CD4-positive, alpha-beta memory T cell (primary cell): ENCODE results near the gene CBLN1. TPM values are rescaled to one million over a fixed set of nuclear protein-coding genes. Genes with fewer than 3 reads are reported as not detected.

ENCODE experiments used
- CTCF ChIA-PET: fragments of 350-600 bp; sonication (Branson Sonifier 250); formaldehyde crosslinking; loops from one replicate; lab custom pipeline; 2021; ENCODE audit warnings: inconsistent platforms; ENCODE audit not compliant: partially characterized antibody; lab: Charles Lee
- POLR2A ChIA-PET: fragments of 350-600 bp; sonication (Branson Sonifier 250); formaldehyde crosslinking; loops from one replicate; lab custom pipeline; 2021; ENCODE audit not compliant: partially characterized antibody; lab: Charles Lee
- DNase-seq, 5 donors: peaks; one replicate each; pipeline versions ENCODE4 v3.0.0 to v3.0.0-alpha.2; 2020 to 2022; ENCODE audit warnings: mixed read lengths in 1 of 5
- H3K27ac ChIP-seq: one replicate; pipeline ENCODE4 v1.7.0; 2013; ENCODE audit warnings: low read depth, low read length
- H3K27me3 ChIP-seq: 2 replicates; pipeline ENCODE4 v1.7.0; 2013; ENCODE audit warnings: mild to moderate bottlenecking, low read length, moderate library complexity; ENCODE audit not compliant: insufficient read depth
- H3K36me3 ChIP-seq: 2 replicates; pipeline ENCODE4 v1.7.0; 2013; ENCODE audit warnings: mild to moderate bottlenecking, low read length, moderate library complexity; ENCODE audit not compliant: insufficient read depth
- H3K4me1 ChIP-seq: 2 replicates; pipeline ENCODE4 v1.7.0; 2013; ENCODE audit warnings: mild to moderate bottlenecking, low read length, moderate library complexity; ENCODE audit not compliant: insufficient read depth
- H3K4me3 ChIP-seq, 2 donors: one replicate each; pipeline ENCODE4 v1.7.0; 2013; ENCODE audit warnings: low read length in 2 of 2, mild to moderate bottlenecking in 1 of 2
- H3K9me3 ChIP-seq, 2 donors: one replicate each; pipeline ENCODE4 v1.7.0; 2013; ENCODE audit warnings: low read length in 2 of 2, control low read depth in 1 of 2; ENCODE audit not compliant: control insufficient read depth in 1 of 2
- H3K27ac Mint-ChIP-seq, 7 donors: one replicate each; pipeline ENCODE4 v1.8.0; 2020 to 2021; ENCODE audit warnings: mixed read lengths in 7 of 7, mild to moderate bottlenecking in 6 of 7, inconsistent platforms in 3 of 7, moderate library complexity in 3 of 7
- H3K27me3 Mint-ChIP-seq, 2 donors: one replicate each; pipeline ENCODE4 v1.8.0; 2020 to 2021; ENCODE audit warnings: mixed read lengths in 2 of 2
- H3K36me3 Mint-ChIP-seq, 2 donors: one replicate each; pipeline ENCODE4 v1.8.0; 2020 to 2021; ENCODE audit warnings: mixed read lengths in 2 of 2, inconsistent platforms in 1 of 2, mild to moderate bottlenecking in 1 of 2
- H3K4me1 Mint-ChIP-seq, 4 donors: one replicate each; pipeline ENCODE4 v1.8.0; 2020 to 2021; ENCODE audit warnings: mixed read lengths in 4 of 4, mild to moderate bottlenecking in 1 of 4
- H3K4me3 Mint-ChIP-seq, 8 donors: one replicate each; pipeline ENCODE4 v1.8.0; 2020 to 2021; ENCODE audit warnings: mixed read lengths in 8 of 8, mild to moderate bottlenecking in 7 of 8, moderate library complexity in 6 of 8, inconsistent platforms in 3 of 8
- H3K9me3 Mint-ChIP-seq, 8 donors: one replicate each; pipeline ENCODE4 v1.8.0; 2020 to 2021; ENCODE audit warnings: mixed read lengths in 8 of 8, mild to moderate bottlenecking in 5 of 8, inconsistent platforms in 3 of 8, moderate library complexity in 1 of 8
- intact Hi-C: fragments of 100-400 bp; cut with micrococcal nuclease; formaldehyde crosslinking; loops from one replicate; pipeline ENCODE4 v1.15.1; 2023
- polyA plus RNA-seq, 2 donors: library from polyadenylated mRNA; unstranded; fragments of 300-500 nt; fragmentation: Illumina TruSeq; gene quantifications; one replicate each; pipeline ENCODE4 v1.2.3, GENCODE V29; 2021
- total RNA-seq, 2 experiments: library from RNA; stranded (reverse); gene quantifications; one replicate each; pipeline ENCODE4 v1.2.3, GENCODE V29; 2021

The CBLN1 gene
- total and polyA plus RNA-seq, 4 experiments from 2014 or later, result not detected

GRCh38 chr16:49271363-49271762 lies 10.3 kb downstream of the CBLN1 start:
- no peak for DNase-seq
- H3K27ac Mint-ChIP-seq, result no peak overlapping the region
- H3K27me3 Mint-ChIP-seq, result peaks cover 23 to 29% of the 10 kb centered on the region in 2 donors
- no peak overlapping the region for H3K27ac ChIP-seq
- peaks cover 7% of the 10 kb centered on the region for H3K27me3 ChIP-seq
- H3K4me1 Mint-ChIP-seq, result no peaks in the 10 kb centered on the region
- peaks cover 0 to 9% (median 1%) of the 10 kb centered on the region in 8 donors for H3K9me3 Mint-ChIP-seq
- intact Hi-C loops, result no loop called here
- ChIA-PET POLR2A (no interaction called here), CTCF (no interaction called here)
- H3K36me3 ChIP-seq, result no peaks in the 10 kb centered on the region
- no peaks in the 10 kb centered on the region for H3K4me1 ChIP-seq
- no peak overlapping the region for H3K4me3 ChIP-seq
- H3K9me3 ChIP-seq, result no peaks in the 10 kb centered on the region
- H3K4me3 Mint-ChIP-seq, result no peak overlapping the region
- no peaks in the 10 kb centered on the region for H3K36me3 Mint-ChIP-seq

- Mint-ChIP-seq H3K4me3 (no peak overlapping the region), H3K27me3 (peaks cover 15% of the 10 kb centered on the region in 2 donors), H3K36me3 (no peaks in the 10 kb centered on the region), H3K9me3 (peaks cover 0 to 7% (median 3%) of the 10 kb centered on the region in 8 donors), H3K4me1 (no peaks in the 10 kb centered on the region), H3K27ac (no peak overlapping the region)
- no peaks in the 10 kb centered on the region for H3K27me3 ChIP-seq
- no peaks in the 10 kb centered on the region for H3K4me1 ChIP-seq
- H3K36me3 ChIP-seq, result no peaks in the 10 kb centered on the region
- ChIA-PET CTCF (no interaction called here), POLR2A (no interaction called here)
- no peak for DNase-seq
- intact Hi-C loops, result no loop called here
- H3K27ac ChIP-seq, result no peak overlapping the region
- H3K4me3 ChIP-seq, result no peak overlapping the region
- H3K9me3 ChIP-seq, result no peaks in the 10 kb centered on the region
Observed at GRCh38 chr16:49269201-49269600, 12.4 kb downstream of the CBLN1 start.

- Mint-ChIP-seq H3K9me3 (peaks cover 0 to 10% (median 5%) of the 10 kb centered on the region in 8 donors), H3K27ac (no peak overlapping the region), H3K4me1 (no peaks in the 10 kb centered on the region), H3K4me3 (no peak overlapping the region), H3K27me3 (peaks cover 10 to 11% of the 10 kb centered on the region in 2 donors), H3K36me3 (no peaks in the 10 kb centered on the region)
- Histone ChIP-seq H3K9me3 (no peaks in the 10 kb centered on the region), H3K27me3 (no peaks in the 10 kb centered on the region), H3K36me3 (no peaks in the 10 kb centered on the region), H3K27ac (no peak overlapping the region), H3K4me3 (no peak overlapping the region), H3K4me1 (no peaks in the 10 kb centered on the region)
- CTCF ChIA-PET, result no interaction called here
- POLR2A ChIA-PET, result no interaction called here
- intact Hi-C loops, result no loop called here
- DNase-seq, result no peak
Observed at GRCh38 chr16:49268667-49269066, 13.0 kb downstream of the CBLN1 start.

GRCh38 chr16:49262501-49262900 lies 19.1 kb downstream of the CBLN1 start:
- ChIA-PET CTCF (no interaction called here), POLR2A (no interaction called here)
- Mint-ChIP-seq H3K4me3 (no peak overlapping the region), H3K4me1 (no peaks in the 10 kb centered on the region), H3K36me3 (no peaks in the 10 kb centered on the region), H3K9me3 (peaks cover 0 to 10% (median 2%) of the 10 kb centered on the region in 8 donors), H3K27ac (no peak overlapping the region), H3K27me3 (no peaks in the 10 kb centered on the region)
- Histone ChIP-seq H3K9me3 (no peaks in the 10 kb centered on the region), H3K4me3 (no peak overlapping the region), H3K27ac (no peak overlapping the region), H3K36me3 (no peaks in the 10 kb centered on the region), H3K27me3 (no peaks in the 10 kb centered on the region), H3K4me1 (no peaks in the 10 kb centered on the region)
- intact Hi-C loops, result no loop called here
- DNase-seq, result no peak

GRCh38 chr16:49261930-49262329 lies 19.7 kb downstream of the CBLN1 start:
- no peaks in the 10 kb centered on the region for H3K36me3 Mint-ChIP-seq
- CTCF ChIA-PET, result no interaction called here

GRCh38 chr16:49260956-49261530 lies 20.6 kb downstream of the CBLN1 start:
- no peaks in the 10 kb centered on the region for H3K36me3 ChIP-seq
- no peaks in the 10 kb centered on the region for H3K4me1 ChIP-seq
- peaks cover 0 to 15% (median 2%) of the 10 kb centered on the region in 8 donors for H3K9me3 Mint-ChIP-seq
- no peak overlapping the region for H3K27ac ChIP-seq
- H3K27me3 Mint-ChIP-seq, result no peaks in the 10 kb centered on the region
- POLR2A ChIA-PET, result no interaction called here
- no peak overlapping the region for H3K4me3 ChIP-seq
- no peaks in the 10 kb centered on the region for H3K27me3 ChIP-seq
- H3K36me3 Mint-ChIP-seq, result no peaks in the 10 kb centered on the region
- H3K4me3 Mint-ChIP-seq, result no peak overlapping the region
- no peaks in the 10 kb centered on the region for H3K9me3 ChIP-seq
- intact Hi-C loops, result no loop called here
- H3K27ac Mint-ChIP-seq, result no peak overlapping the region
- CTCF ChIA-PET, result no interaction called here
- DNase-seq, result no peak
- H3K4me1 Mint-ChIP-seq, result no peaks in the 10 kb centered on the region

More at GRCh38 chr16:49261930-49262329, 19.7 kb downstream of the CBLN1 start:
- H3K27me3 Mint-ChIP-seq, result no peaks in the 10 kb centered on the region
- Histone ChIP-seq H3K4me1 (no peaks in the 10 kb centered on the region), H3K36me3 (no peaks in the 10 kb centered on the region), H3K9me3 (no peaks in the 10 kb centered on the region), H3K27me3 (no peaks in the 10 kb centered on the region), H3K4me3 (no peak overlapping the region), H3K27ac (no peak overlapping the region)
- no peak for DNase-seq
- H3K4me3 Mint-ChIP-seq, result no peak overlapping the region
- intact Hi-C loops, result no loop called here
- peaks cover 0 to 10% (median 2%) of the 10 kb centered on the region in 8 donors for H3K9me3 Mint-ChIP-seq
- H3K4me1 Mint-ChIP-seq, result no peaks in the 10 kb centered on the region
- POLR2A ChIA-PET, result no interaction called here
- H3K27ac Mint-ChIP-seq, result no peak overlapping the region

- no peak overlapping the region for H3K4me3 Mint-ChIP-seq
- H3K9me3 Mint-ChIP-seq, result peaks cover 0 to 15% (median 2%) of the 10 kb centered on the region in 8 donors
- ChIA-PET POLR2A (no interaction called here), CTCF (no interaction called here)
- intact Hi-C loops, result no loop called here
- no peaks in the 10 kb centered on the region for H3K4me1 ChIP-seq
- no peaks in the 10 kb centered on the region for H3K36me3 Mint-ChIP-seq
- H3K27me3 Mint-ChIP-seq, result no peaks in the 10 kb centered on the region
- no peak overlapping the region for H3K27ac ChIP-seq
- H3K36me3 ChIP-seq, result no peaks in the 10 kb centered on the region
- DNase-seq, result no peak
- no peaks in the 10 kb centered on the region for H3K4me1 Mint-ChIP-seq
- no peaks in the 10 kb centered on the region for H3K9me3 ChIP-seq
- no peak overlapping the region for H3K27ac Mint-ChIP-seq
- H3K27me3 ChIP-seq, result no peaks in the 10 kb centered on the region
- no peak overlapping the region for H3K4me3 ChIP-seq
Observed at GRCh38 chr16:49260253-49260652, 21.4 kb downstream of the CBLN1 start.
